HG03108 (cell line): ENCODE results near the gene TEF.
A peak's percentile ranks its signal among the peaks of the same experiment; 100 is the strongest.
"Not testable (repeated sequence)": the region's sequence is repeated elsewhere in the genome, so short reads cannot be mapped to it uniquely, and the experiment has no call there.

ENCODE experiments used
- ATAC-seq: cut with Tn5 transposase; IDR thresholded peaks from one replicate; pipeline ENCODE4 v1.9.1; 2021; ENCODE audit warnings: moderate library complexity; ENCODE audit not compliant: unreplicated experiment

The TEF gene

GRCh38 chr22:41380993-41381328 is 781 bp upstream of the TEF start:
- peak; percentile 6 for ATAC-seq

GRCh38 chr22:41382098-41382578 is 396 bp downstream of the TEF start:
- peak; percentile 21 for ATAC-seq

- no peak for ATAC-seq
These were observed 868 bp downstream of the TEF start for GRCh38 chr22:41382610-41383009.

GRCh38 chr22:41383085-41383484 is 1.3 kb downstream of the TEF start:
- ATAC-seq = no peak

GRCh38 chr22:41384128-41384527 is 2.4 kb downstream of the TEF start:
- ATAC-seq = no peak

- no peak for ATAC-seq
These were observed 5.6 kb downstream of the TEF start for GRCh38 chr22:41387341-41387740.

GRCh38 chr22:41394012-41394356 is 12.2 kb downstream of the TEF start:
- ATAC-seq = no peak

GRCh38 chr22:41395531-41396240 is 13.9 kb downstream of the TEF start:
- ATAC-seq = no peak

GRCh38 chr22:41397143-41397811 is 15.5 kb downstream of the TEF start:
- ATAC-seq = no peak

GRCh38 chr22:41398921-41399320 is 17.2 kb downstream of the TEF start:
- no peak for ATAC-seq

- no peak for ATAC-seq
These were observed 20.3 kb downstream of the TEF start for GRCh38 chr22:41401781-41402648.

GRCh38 chr22:41402851-41403250 is 21.1 kb downstream of the TEF start:
- ATAC-seq = not testable (repeated sequence)

- peak; percentile 67 for ATAC-seq
These were observed 22.0 kb downstream of the TEF start for GRCh38 chr22:41403532-41404318.

- no peak for ATAC-seq
These were observed 23.8 kb downstream of the TEF start for GRCh38 chr22:41405588-41405987.

- ATAC-seq = no peak
These were observed 24.7 kb downstream of the TEF start for GRCh38 chr22:41406410-41406809.

GRCh38 chr22:41407433-41407832 is 25.7 kb downstream of the TEF start:
- ATAC-seq = no peak

GRCh38 chr22:41408665-41409064 is 26.9 kb downstream of the TEF start:
- ATAC-seq = no peak

- ATAC-seq = no peak
These were observed 28.6 kb downstream of the TEF start for GRCh38 chr22:41410311-41410751.

GRCh38 chr22:41411021-41411851 is 29.5 kb downstream of the TEF start:
- ATAC-seq = no peak

- ATAC-seq = no peak
These were observed 33.8 kb downstream of the TEF start for GRCh38 chr22:41415554-41415953.
